Astrocyte (in vitro differentiated cells and primary cell): ENCODE measurements around the gene AXL. TPM values are rescaled to one million over a fixed set of nuclear protein-coding genes. Genes with fewer than 3 reads are reported as not detected.
"Not testable (repeated sequence)": the region's sequence is repeated elsewhere in the genome, so short reads cannot be mapped to it uniquely, and the experiment has no call there.

Experiments
- DNase-seq: peaks from one replicate; pipeline ENCODE4 v3.0.0-alpha.2; 2010; ENCODE audit warnings: low read depth
- FAIRE-seq: peaks from 2 replicates; lab custom pipeline; 2011; peaks lifted over from hg19 to GRCh38; lab: Jason Lieb, UNC
- H2AFZ ChIP-seq: 2 replicates; pipeline ENCODE4 v1.6.0; 2012; ENCODE audit warnings: low read depth, low read length, inconsistent platforms
- H3K27ac ChIP-seq: 2 replicates; pipeline ENCODE4 v1.5.1; 2011; ENCODE audit warnings: low read depth, low read length, inconsistent platforms
- H3K27me3 ChIP-seq: 2 replicates; pipeline ENCODE4 v1.6.0; 2011; ENCODE audit warnings: low read length, inconsistent platforms; ENCODE audit not compliant: insufficient read depth
- H3K36me3 ChIP-seq: 2 replicates; pipeline ENCODE4 v1.5.1; 2011; ENCODE audit warnings: low read length, inconsistent platforms; ENCODE audit not compliant: insufficient read depth
- H3K4me1 ChIP-seq: 2 replicates; pipeline ENCODE4 v1.5.1; 2011; ENCODE audit warnings: low read length, inconsistent platforms; ENCODE audit not compliant: insufficient read depth
- H3K4me2 ChIP-seq: 2 replicates; pipeline ENCODE4 v1.6.0; 2012; ENCODE audit warnings: low read length, inconsistent platforms
- H3K4me3 ChIP-seq: 2 replicates; pipeline ENCODE4 v1.5.1; 2011; ENCODE audit warnings: low read depth, mild to moderate bottlenecking, low read length, inconsistent platforms; ENCODE audit not compliant: insufficient read depth
- H3K79me2 ChIP-seq: 2 replicates; pipeline ENCODE4 v1.6.0; 2012; ENCODE audit warnings: mild to moderate bottlenecking, low read length, inconsistent platforms; ENCODE audit not compliant: insufficient read depth
- H3K9ac ChIP-seq: 2 replicates; pipeline ENCODE4 v1.6.0; 2012; ENCODE audit warnings: mild to moderate bottlenecking, low read length, inconsistent platforms
- H3K9me3 ChIP-seq: 2 replicates; pipeline ENCODE4 v1.5.1; 2012; ENCODE audit warnings: low read depth, mild to moderate bottlenecking, low read length, inconsistent platforms; ENCODE audit not compliant: insufficient read depth
- H4K20me1 ChIP-seq: 2 replicates; pipeline ENCODE4 v1.6.0; 2012; ENCODE audit warnings: low read length, inconsistent platforms; ENCODE audit not compliant: insufficient read depth
- H3K27ac Mint-ChIP-seq: one replicate; pipeline ENCODE4 v1.8.0; 2021; ENCODE audit warnings: mild to moderate bottlenecking, mixed read lengths; ENCODE audit not compliant: unreplicated experiment
- H3K27me3 Mint-ChIP-seq: one replicate; pipeline ENCODE4 v1.8.0; 2021; ENCODE audit warnings: low read depth, mixed read lengths; ENCODE audit not compliant: unreplicated experiment
- H3K36me3 Mint-ChIP-seq: one replicate; pipeline ENCODE4 v1.8.0; 2021; ENCODE audit warnings: low read depth, mixed read lengths; ENCODE audit not compliant: unreplicated experiment
- H3K4me1 Mint-ChIP-seq: one replicate; pipeline ENCODE4 v1.8.0; 2021; ENCODE audit warnings: low read depth, mixed read lengths; ENCODE audit not compliant: unreplicated experiment
- H3K4me3 Mint-ChIP-seq: one replicate; pipeline ENCODE4 v1.8.0; 2021; ENCODE audit warnings: mild to moderate bottlenecking, moderate library complexity, mixed read lengths; ENCODE audit not compliant: unreplicated experiment
- H3K9me3 Mint-ChIP-seq: one replicate; pipeline ENCODE4 v1.8.0; 2021; ENCODE audit warnings: mild to moderate bottlenecking, mixed read lengths; ENCODE audit not compliant: unreplicated experiment
- CTCF ChIP-seq: IDR thresholded peaks from 2 replicates; pipeline ENCODE4 v1.5.1; 2011; ENCODE audit warnings: low read depth, mild to moderate bottlenecking, inconsistent platforms, low read length, moderate library complexity; ENCODE audit not compliant: insufficient read depth
- EZH2 ChIP-seq: IDR thresholded peaks from 2 replicates; pipeline ENCODE4 v1.6.1; 2012; ENCODE audit warnings: mild to moderate bottlenecking, low read length, inconsistent platforms; ENCODE audit not compliant: insufficient read depth
- total RNA-seq: library from RNA; stranded (reverse); gene quantifications from 2 replicates; pipeline ENCODE4 v1.2.1, GENCODE V29; 2021

The AXL gene
- total RNA-seq, 1 donor from 2014 or later: 156 TPM

DNA sequence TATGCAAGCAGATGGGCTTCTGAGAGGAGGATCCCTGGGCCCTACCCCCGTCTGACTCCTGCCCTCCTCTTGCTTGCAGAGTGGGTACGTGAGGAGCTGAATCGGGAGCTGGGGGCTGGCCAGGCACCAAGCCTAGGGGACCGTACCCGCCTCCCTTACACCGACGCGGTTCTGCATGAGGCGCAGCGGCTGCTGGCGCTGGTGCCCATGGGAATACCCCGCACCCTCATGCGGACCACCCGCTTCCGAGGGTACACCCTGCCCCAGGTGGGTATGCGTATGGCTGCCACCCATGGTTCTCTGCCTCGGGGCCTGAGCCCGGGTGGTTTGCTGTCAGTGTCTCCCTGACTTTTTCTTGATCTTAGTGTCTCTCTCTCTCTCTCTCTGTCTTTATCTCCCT is 15.7 kb upstream of the AXL start:
- Histone ChIP-seq H3K9ac (no peak overlapping the region), H4K20me1 (no peaks in the 10 kb centered on the region), H3K4me2 (no peak overlapping the region), H3K27me3 (no peaks in the 10 kb centered on the region), H3K4me3 (no peak overlapping the region), H3K36me3 (no peaks in the 10 kb centered on the region), H3K4me1 (peaks cover 3% of the 10 kb centered on the region), H3K9me3 (no peaks in the 10 kb centered on the region), H2AFZ (no peak overlapping the region), H3K27ac (no peak overlapping the region), H3K79me2 (no peaks in the 10 kb centered on the region)
- no peak overlapping the region for H3K4me3 Mint-ChIP-seq
- H3K27me3 Mint-ChIP-seq: peaks cover 3% of the 10 kb centered on the region
- DNase-seq: no peak
- H3K36me3 Mint-ChIP-seq: peaks cover 5% of the 10 kb centered on the region
- FAIRE-seq: no peak
- no peak for TF ChIP-seq EZH2
- no peak for TF ChIP-seq CTCF
- no peaks in the 10 kb centered on the region for H3K9me3 Mint-ChIP-seq
- peaks cover 3% of the 10 kb centered on the region for H3K4me1 Mint-ChIP-seq
- no peak overlapping the region for H3K27ac Mint-ChIP-seq

GRCh38 chr19:41204338-41204737 is 14.7 kb upstream of the AXL start:
- H4K20me1 ChIP-seq, H3K9me3 ChIP-seq, H3K4me3 ChIP-seq, H3K27ac Mint-ChIP-seq, H3K36me3 ChIP-seq, H3K4me3 Mint-ChIP-seq, H3K36me3 Mint-ChIP-seq, H3K27ac ChIP-seq, FAIRE-seq, H3K79me2 ChIP-seq, H2AFZ ChIP-seq, H3K4me2 ChIP-seq, H3K9ac ChIP-seq, H3K4me1 ChIP-seq, H3K27me3 ChIP-seq, H3K27me3 Mint-ChIP-seq, H3K4me1 Mint-ChIP-seq, H3K9me3 Mint-ChIP-seq: not testable (repeated sequence)
- TF ChIP-seq CTCF: peak; percentile 95
- DNase-seq: peak; percentile 52

DNA sequence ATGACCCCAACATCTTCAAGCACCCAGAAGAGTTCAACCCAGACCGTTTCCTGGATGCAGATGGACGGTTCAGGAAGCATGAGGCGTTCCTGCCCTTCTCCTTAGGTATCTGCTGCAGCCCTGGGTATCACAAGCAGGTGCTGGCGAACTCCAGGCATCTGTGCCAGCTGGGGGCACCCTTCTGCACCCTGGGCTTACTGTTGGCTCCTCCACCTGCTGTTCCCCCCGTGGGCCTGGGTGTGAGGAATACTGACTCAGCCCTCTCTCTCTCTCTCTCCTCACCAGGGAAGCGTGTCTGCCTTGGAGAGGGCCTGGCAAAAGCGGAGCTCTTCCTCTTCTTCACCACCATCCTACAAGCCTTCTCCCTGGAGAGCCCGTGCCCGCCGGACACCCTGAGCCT is 13.0 kb upstream of the AXL start:
- Histone ChIP-seq H3K9me3 (no peaks in the 10 kb centered on the region), H3K9ac (no peak overlapping the region), H3K4me2 (no peak overlapping the region), H3K27me3 (no peaks in the 10 kb centered on the region), H2AFZ (no peak overlapping the region), H4K20me1 (no peaks in the 10 kb centered on the region), H3K4me3 (no peak overlapping the region), H3K79me2 (no peaks in the 10 kb centered on the region), H3K27ac (no peak overlapping the region), H3K4me1 (peaks cover 3% of the 10 kb centered on the region), H3K36me3 (no peaks in the 10 kb centered on the region)
- peaks cover 3% of the 10 kb centered on the region for H3K4me1 Mint-ChIP-seq
- H3K4me3 Mint-ChIP-seq: peak overlapping the region; percentile 62
- FAIRE-seq: no peak
- H3K27ac Mint-ChIP-seq: no peak overlapping the region
- H3K9me3 Mint-ChIP-seq: no peaks in the 10 kb centered on the region
- peaks cover 2% of the 10 kb centered on the region for H3K27me3 Mint-ChIP-seq
- H3K36me3 Mint-ChIP-seq: peaks cover 5% of the 10 kb centered on the region
- TF ChIP-seq CTCF: no peak
- no peak for TF ChIP-seq EZH2
- DNase-seq: no peak
